A172 (cell line): Measurements from ENCODE around the gene PAK1IP1. TPM values are rescaled to one million over a fixed set of nuclear protein-coding genes. Genes with fewer than 3 reads are reported as not detected.
A peak's percentile ranks its signal among the peaks of the same experiment; 100 is the strongest.
"Not testable (repeated sequence)": the region's sequence is repeated elsewhere in the genome, so short reads cannot be mapped to it uniquely, and the experiment has no call there.

Experiments
- DNase-seq: peaks from one replicate; pipeline ENCODE4 v3.0.0-alpha.2; 2015; ENCODE audit warnings: low spot score
- total RNA-seq: library from RNA; depleted of rRNA; stranded (reverse); fragments of >200 nt; shearing (Covaris generic); gene quantifications from 2 replicates; pipeline ENCODE4 v1.2.3, GENCODE V29; 2014; rRNA removed

PAK1IP1 gene
- total RNA-seq, 1 experiment from 2014 or later: 45.3 TPM

GRCh38 chr6:10741643-10742042 is 46.9 kb downstream of the PAK1IP1 start:
- not testable (repeated sequence) for DNase-seq

- DNase-seq: no peak
Observed at GRCh38 chr6:10742251-10742650, 47.5 kb downstream of the PAK1IP1 start.

- no peak for DNase-seq
Observed at GRCh38 chr6:10743515-10743914, 48.7 kb downstream of the PAK1IP1 start.

GRCh38 chr6:10745116-10745515 is 50.3 kb downstream of the PAK1IP1 start:
- no peak for DNase-seq

- no peak for DNase-seq
Observed at GRCh38 chr6:10746915-10747250, 52.1 kb downstream of the PAK1IP1 start.

GRCh38 chr6:10747251-10747972 is 52.6 kb downstream of the PAK1IP1 start, which contains the start of gene TMEM14B:
Gene TMEM14B, plus strand, starts transcription at chr6:10747805. Its CDS starts 1,441 bp downstream, at chr6:10749246.
- DNase-seq: peak; percentile 96

GRCh38 chr6:10749734-10750133 is 55.0 kb downstream of the PAK1IP1 start:
- DNase-seq: no peak

- DNase-seq: not testable (repeated sequence)
Observed at GRCh38 chr6:10750568-10750967, 55.8 kb downstream of the PAK1IP1 start.

GRCh38 chr6:10751757-10752156 is 57.0 kb downstream of the PAK1IP1 start:
- DNase-seq: not testable (repeated sequence)

GRCh38 chr6:10756085-10756484 is 61.3 kb downstream of the PAK1IP1 start:
- DNase-seq: no peak

Other genes starting within 250 kb of the PAK1IP1 start
- gene GCNT2, start 173.6 kb upstream of the PAK1IP1 start, total RNA-seq: 16.6 and 19.3 TPM in 2 replicates
- 15.2 and 16.5 TPM in 2 replicates for gene C6orf52, start 356 bp upstream of the PAK1IP1 start, total RNA-seq
- 312 and 395 TPM in 2 replicates for gene TMEM14C, start 28.1 kb downstream of the PAK1IP1 start, total RNA-seq
- gene TMEM14B, start 52.8 kb downstream of the PAK1IP1 start, total RNA-seq: 240 and 245 TPM in 2 replicates
- 0.02 TPM in 1 of 2 replicates, not detected in the other for gene MAK, start 143.6 kb downstream of the PAK1IP1 start, total RNA-seq
- gene GCM2, start 187.1 kb downstream of the PAK1IP1 start, total RNA-seq: not detected in 2 replicates
- gene SYCP2L, start 192.1 kb downstream of the PAK1IP1 start, total RNA-seq: 0.07 and 0.57 TPM in 2 replicates